ENCODE data around the gene ZNF425.

DNA sequence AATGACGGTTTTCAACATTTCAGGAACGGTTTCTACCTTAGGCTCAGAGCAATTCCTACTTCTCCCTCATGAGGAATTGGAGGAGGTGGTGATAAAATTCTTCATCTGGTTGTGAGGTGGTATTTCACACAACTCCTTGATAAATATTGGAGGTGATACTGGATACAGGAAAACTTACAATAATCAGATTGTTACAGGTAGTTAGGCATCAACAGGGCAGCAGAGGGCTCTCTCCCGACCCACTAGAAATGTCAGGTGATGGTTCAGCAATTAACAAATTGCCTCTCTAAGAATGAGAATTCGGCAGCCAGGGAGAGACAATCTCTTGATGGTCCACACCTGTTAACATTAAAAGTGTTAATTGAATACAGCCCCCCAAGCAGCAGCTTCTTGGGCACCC is 58.3 kb downstream of the ZNF425 start:
- no peak for TF ChIP-seq CTCF (IDR thresholded peaks at IDR 0.05)
- TF ChIP-seq EP300 (IDR thresholded peaks at IDR 0.05): no peak
- no peak for TF ChIP-seq POLR2AphosphoS5 (IDR thresholded peaks at IDR 0.05)

Measured in stomach (tissue), 4 donors.